Caco-2 (cell line): ENCODE data around the gene UBA3. TPM values are rescaled to one million over a fixed set of nuclear protein-coding genes. Genes with fewer than 3 reads are reported as not detected.

Experiments used
- BruUV-seq: library from RNA; stranded (reverse); fragments of 400-500 nt; replicated peaks from 2 replicates; lab custom pipeline; 2021; lab: Mats Ljungman, UMichigan
- CTCF ChIA-PET: fragments of 300-600 bp; sonication (Branson Sonifier 250); formaldehyde crosslinking; loops from one replicate; lab custom pipeline; 2022; ENCODE audit warnings: antibody characterized with exemption; lab: Charles Lee
- POLR2A ChIA-PET: fragments of 300-600 bp; sonication (Branson Sonifier 250); formaldehyde crosslinking; loops from one replicate; lab custom pipeline; 2022; ENCODE audit warnings: antibody characterized with exemption; lab: Charles Lee
- DNase-seq, 2 experiments: peaks; one replicate each; pipeline versions ENCODE4 v3.0.0 to v3.0.0-alpha.2; 2020 to 2022
- H3K27me3 ChIP-seq: replicated peaks from 2 replicates; pipeline ENCODE4 v1.6.0; 2011; ENCODE audit warnings: low read length; ENCODE audit not compliant: control insufficient read depth, insufficient read depth
- H3K36me3 ChIP-seq: 2 replicates; pipeline ENCODE4 v1.5.1; 2011; ENCODE audit warnings: low read length; ENCODE audit not compliant: control insufficient read depth, insufficient read depth
- H3K4me1 ChIP-seq: fragments of 250-450 bp; sonication (Bioruptor Pico); 2 replicates; pipeline ENCODE4 v1.5.1; 2020; ENCODE audit warnings: mild to moderate bottlenecking
- H3K4me3 ChIP-seq: 2 replicates; pipeline ENCODE4 v1.5.1; 2011; ENCODE audit warnings: low read depth, mild to moderate bottlenecking, control low read depth, low read length
- H3K9me3 ChIP-seq: fragments of 250-450 bp; sonication (Bioruptor Pico); 2 replicates; pipeline ENCODE4 v1.5.1; 2020; ENCODE audit warnings: mild to moderate bottlenecking, moderate library complexity
- H3K27ac Mint-ChIP-seq: one replicate; pipeline ENCODE4 v1.8.0; 2022; ENCODE audit warnings: mixed read lengths; ENCODE audit not compliant: unreplicated experiment
- H3K27me3 Mint-ChIP-seq: one replicate; pipeline ENCODE4 v1.8.0; 2022; ENCODE audit warnings: mixed read lengths; ENCODE audit not compliant: insufficient read depth, unreplicated experiment
- H3K36me3 Mint-ChIP-seq: one replicate; pipeline ENCODE4 v1.8.0; 2022; ENCODE audit warnings: mild to moderate bottlenecking, mixed read lengths; ENCODE audit not compliant: insufficient read depth, unreplicated experiment
- H3K4me1 Mint-ChIP-seq: one replicate; pipeline ENCODE4 v1.8.0; 2022; ENCODE audit warnings: low read depth, mixed read lengths; ENCODE audit not compliant: unreplicated experiment
- H3K4me3 Mint-ChIP-seq: one replicate; pipeline ENCODE4 v1.8.0; 2022; ENCODE audit warnings: mild to moderate bottlenecking, moderate library complexity, mixed read lengths; ENCODE audit not compliant: unreplicated experiment
- H3K9me3 Mint-ChIP-seq: one replicate; pipeline ENCODE4 v1.8.0; 2022; ENCODE audit warnings: mixed read lengths; ENCODE audit not compliant: unreplicated experiment
- intact Hi-C: fragments of 100-400 bp; cut with micrococcal nuclease; formaldehyde crosslinking; loops from one replicate; pipeline ENCODE4 v1.10.0; 2022; ENCODE audit not compliant: unreplicated experiment
- total RNA-seq: library from RNA; stranded (reverse); gene quantifications from 2 replicates; pipeline ENCODE4 v1.2.3, GENCODE V29; 2022
- TF ChIP-seq, protein P1 (sequence below), 2 experiments: fragments of 200-600 bp in 1 of 2; IDR thresholded peaks; 1 replicate in 1 of 2; 2 replicates in 1 of 2; pipeline versions ENCODE4 v1.5.1 to v1.8.0; 2011 to 2022; ENCODE audit warnings: antibody characterized with exemption in 1 of 2, control low read depth in 1 of 2, inconsistent platforms in 1 of 2, low read depth in 1 of 2, low read length in 1 of 2, mild to moderate bottlenecking in 1 of 2, moderate library complexity in 1 of 2; ENCODE audit not compliant: insufficient read depth in 1 of 2, severe bottlenecking in 1 of 2, unreplicated experiment in 1 of 2

UBA3 gene
- total RNA-seq, 1 experiment from 2014 or later: 49.6 TPM

DNA sequence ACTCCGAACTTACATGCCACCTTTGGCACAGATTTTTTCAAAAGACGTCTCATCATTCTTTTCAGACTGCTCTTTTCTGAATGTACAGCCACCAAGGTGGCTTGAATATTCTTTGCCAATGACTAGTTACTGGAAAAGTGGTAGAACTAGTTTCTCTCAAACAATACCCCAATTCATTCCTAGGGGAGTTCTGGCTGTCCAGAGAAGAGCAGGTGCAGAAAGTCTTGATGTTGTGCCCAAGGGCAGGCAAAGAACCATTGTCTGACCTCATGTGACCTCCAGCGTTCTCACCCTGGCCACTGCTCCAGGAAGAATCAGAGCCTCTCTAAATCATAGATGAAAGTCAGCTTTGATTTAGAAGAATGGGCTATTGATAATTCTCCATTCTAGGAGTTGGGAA lies 36.7 kb upstream of the UBA3 start:
- no TSS peak for BruUV-seq
- no peaks in the 10 kb centered on the region for H3K9me3 ChIP-seq
- intact Hi-C loops: no loop called here
- Mint-ChIP-seq H3K36me3 (no peaks in the 10 kb centered on the region), H3K4me1 (no peaks in the 10 kb centered on the region), H3K27ac (no peak overlapping the region), H3K27me3 (no peaks in the 10 kb centered on the region), H3K9me3 (no peaks in the 10 kb centered on the region), H3K4me3 (no peak overlapping the region)
- no peaks in the 10 kb centered on the region for H3K27me3 ChIP-seq
- POLR2A ChIA-PET: no interaction called here
- H3K36me3 ChIP-seq: no peaks in the 10 kb centered on the region
- H3K4me3 ChIP-seq: no peak overlapping the region
- peak; percentile 18 to 43 for DNase-seq
- TF ChIP-seq, protein P1, sequence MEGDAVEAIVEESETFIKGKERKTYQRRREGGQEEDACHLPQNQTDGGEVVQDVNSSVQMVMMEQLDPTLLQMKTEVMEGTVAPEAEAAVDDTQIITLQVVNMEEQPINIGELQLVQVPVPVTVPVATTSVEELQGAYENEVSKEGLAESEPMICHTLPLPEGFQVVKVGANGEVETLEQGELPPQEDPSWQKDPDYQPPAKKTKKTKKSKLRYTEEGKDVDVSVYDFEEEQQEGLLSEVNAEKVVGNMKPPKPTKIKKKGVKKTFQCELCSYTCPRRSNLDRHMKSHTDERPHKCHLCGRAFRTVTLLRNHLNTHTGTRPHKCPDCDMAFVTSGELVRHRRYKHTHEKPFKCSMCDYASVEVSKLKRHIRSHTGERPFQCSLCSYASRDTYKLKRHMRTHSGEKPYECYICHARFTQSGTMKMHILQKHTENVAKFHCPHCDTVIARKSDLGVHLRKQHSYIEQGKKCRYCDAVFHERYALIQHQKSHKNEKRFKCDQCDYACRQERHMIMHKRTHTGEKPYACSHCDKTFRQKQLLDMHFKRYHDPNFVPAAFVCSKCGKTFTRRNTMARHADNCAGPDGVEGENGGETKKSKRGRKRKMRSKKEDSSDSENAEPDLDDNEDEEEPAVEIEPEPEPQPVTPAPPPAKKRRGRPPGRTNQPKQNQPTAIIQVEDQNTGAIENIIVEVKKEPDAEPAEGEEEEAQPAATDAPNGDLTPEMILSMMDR (IDR thresholded peaks at IDR 0.05; ENCODE audit: insufficient read depth in 1 of 2, low read depth in 1 of 2, low read length in 1 of 2, severe bottlenecking in 1 of 2, unreplicated experiment in 1 of 2): no peak
- H3K4me1 ChIP-seq: peaks cover 8% of the 10 kb centered on the region; the same call in 1 of the 2 replicates
- CTCF ChIA-PET: no interaction called here

DNA sequence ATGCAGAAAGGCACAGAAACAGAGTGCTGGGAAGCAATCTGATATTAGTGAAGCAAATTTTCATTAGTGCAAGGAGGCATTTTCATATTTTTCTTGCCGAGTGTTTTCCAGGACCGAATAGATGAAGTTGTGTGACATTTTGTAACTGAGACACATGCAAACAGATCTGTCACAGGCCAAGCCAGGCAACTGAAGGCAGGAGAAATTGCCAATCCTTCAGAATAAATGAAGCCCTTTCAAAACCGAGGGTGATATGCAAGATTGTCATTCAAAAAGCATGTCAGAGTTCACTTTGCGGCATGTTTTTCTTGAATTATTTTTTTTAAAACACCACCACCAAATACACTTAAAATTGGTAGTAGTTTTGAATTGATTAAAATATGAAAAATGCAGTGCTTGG lies 36.0 kb upstream of the UBA3 start:
- H3K4me3 Mint-ChIP-seq: no peak overlapping the region
- no peaks in the 10 kb centered on the region for H3K4me1 Mint-ChIP-seq
- ChIA-PET CTCF (no interaction called here), POLR2A (no interaction called here)
- no peaks in the 10 kb centered on the region for H3K27me3 Mint-ChIP-seq
- no peaks in the 10 kb centered on the region for H3K9me3 Mint-ChIP-seq
- no peaks in the 10 kb centered on the region for H3K36me3 ChIP-seq
- H3K9me3 ChIP-seq: no peaks in the 10 kb centered on the region
- H3K4me3 ChIP-seq: no peak overlapping the region
- peaks cover 8% of the 10 kb centered on the region; the same call in 1 of the 2 replicates for H3K4me1 ChIP-seq
- H3K36me3 Mint-ChIP-seq: no peaks in the 10 kb centered on the region
- DNase-seq: no peak
- no peak overlapping the region for H3K27ac Mint-ChIP-seq
- BruUV-seq: no TSS peak
- TF ChIP-seq, protein P1 (IDR thresholded peaks at IDR 0.05; ENCODE audit: insufficient read depth in 1 of 2, low read depth in 1 of 2, low read length in 1 of 2, severe bottlenecking in 1 of 2, unreplicated experiment in 1 of 2): no peak
- intact Hi-C loops: no loop called here
- no peaks in the 10 kb centered on the region for H3K27me3 ChIP-seq

DNA sequence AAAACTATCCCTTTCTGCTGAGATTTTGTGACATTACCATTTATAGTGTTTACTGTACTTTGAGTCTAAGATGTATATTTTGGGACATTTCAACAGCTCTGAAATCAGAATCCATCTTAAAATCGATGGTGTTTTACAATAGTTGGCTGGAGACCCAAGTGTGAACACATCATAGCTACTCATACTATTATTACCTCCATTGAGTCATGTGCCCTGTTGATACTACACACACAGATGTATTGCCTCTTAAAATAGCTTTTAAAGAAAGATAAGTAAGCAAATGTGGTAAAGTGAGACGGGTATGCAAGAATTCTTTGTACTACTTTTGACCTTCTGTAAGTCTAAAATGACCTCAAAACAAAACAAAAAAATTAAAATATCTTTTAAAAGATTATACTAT lies 35.6 kb upstream of the UBA3 start:
- H3K36me3 Mint-ChIP-seq: no peaks in the 10 kb centered on the region
- DNase-seq: no peak
- ChIA-PET POLR2A (interaction anchor here (0.6 kb wide), 1 partner anchor 248 kb away, joined by 3 read pairs; no protein-coding TSS in a partner anchor), CTCF (no interaction called here)
- H3K9me3 Mint-ChIP-seq: no peaks in the 10 kb centered on the region
- H3K4me3 Mint-ChIP-seq: no peak overlapping the region
- no TSS peak for BruUV-seq
- H3K4me1 Mint-ChIP-seq: no peaks in the 10 kb centered on the region
- no peaks in the 10 kb centered on the region for H3K27me3 Mint-ChIP-seq
- Histone ChIP-seq H3K36me3 (no peaks in the 10 kb centered on the region), H3K9me3 (no peaks in the 10 kb centered on the region), H3K4me3 (no peak overlapping the region), H3K27me3 (no peaks in the 10 kb centered on the region), H3K4me1 (peaks cover 8% of the 10 kb centered on the region; the same call in 1 of the 2 replicates)
- TF ChIP-seq, protein P1 (IDR thresholded peaks at IDR 0.05; ENCODE audit: insufficient read depth in 1 of 2, low read depth in 1 of 2, low read length in 1 of 2, severe bottlenecking in 1 of 2, unreplicated experiment in 1 of 2): no peak
- no peak overlapping the region for H3K27ac Mint-ChIP-seq
- intact Hi-C loops: no loop called here
